HT1080 (cell line): ENCODE measurements around the gene CDCA7. TPM values are rescaled to one million over a fixed set of nuclear protein-coding genes. Genes with fewer than 3 reads are reported as not detected.
"Not testable (repeated sequence)": the region's sequence is repeated elsewhere in the genome, so short reads cannot be mapped to it uniquely, and the experiment has no call there.

ENCODE experiments used
- DNase-seq: peaks from one replicate; pipeline ENCODE4 v3.0.0-alpha.2; 2015; ENCODE audit warnings: low read depth
- total RNA-seq: library from RNA; depleted of rRNA; stranded (reverse); fragments of >200 nt; shearing (Covaris generic); gene quantifications from 2 replicates; pipeline ENCODE4 v1.2.3, GENCODE V29; 2014

CDCA7 gene
- total RNA-seq, 1 experiment from 2014 or later: 25.4 TPM

DNA sequence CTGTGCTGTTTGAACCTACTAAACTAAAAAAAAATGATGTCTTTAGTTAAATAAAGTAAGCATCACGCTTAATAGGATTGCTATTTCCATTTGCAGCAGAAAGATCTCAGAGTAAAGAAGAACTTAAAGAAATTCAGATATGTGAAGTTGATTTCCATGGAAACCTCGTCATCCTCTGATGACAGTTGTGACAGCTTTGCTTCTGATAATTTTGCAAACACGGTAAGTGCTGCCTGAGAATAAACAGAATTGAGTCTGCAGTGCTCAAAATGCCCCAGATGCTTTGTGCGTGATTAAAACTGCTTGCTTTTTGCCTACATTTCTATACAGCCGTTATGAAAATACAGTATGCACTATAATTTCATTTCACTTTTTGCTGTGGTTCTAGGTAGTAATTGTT, 3.9 kb downstream of the CDCA7 start:
- no peak for DNase-seq

DNA sequence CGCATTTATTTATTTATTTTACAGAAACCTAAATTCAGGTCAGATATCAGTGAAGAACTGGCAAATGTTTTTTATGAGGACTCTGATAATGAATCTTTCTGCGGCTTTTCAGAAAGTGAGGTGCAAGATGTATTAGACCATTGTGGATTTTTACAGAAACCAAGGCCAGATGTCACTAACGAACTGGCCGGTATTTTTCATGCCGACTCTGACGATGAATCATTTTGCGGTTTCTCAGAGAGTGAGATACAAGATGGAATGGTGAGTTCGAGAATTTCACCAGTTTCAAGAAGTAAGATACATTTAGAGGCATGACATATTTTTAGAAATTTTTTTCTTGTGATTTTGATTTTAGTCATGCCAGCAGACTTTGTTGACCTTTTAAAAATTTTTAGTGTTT, 4.6 kb downstream of the CDCA7 start:
- DNase-seq: peak; percentile 85

DNA sequence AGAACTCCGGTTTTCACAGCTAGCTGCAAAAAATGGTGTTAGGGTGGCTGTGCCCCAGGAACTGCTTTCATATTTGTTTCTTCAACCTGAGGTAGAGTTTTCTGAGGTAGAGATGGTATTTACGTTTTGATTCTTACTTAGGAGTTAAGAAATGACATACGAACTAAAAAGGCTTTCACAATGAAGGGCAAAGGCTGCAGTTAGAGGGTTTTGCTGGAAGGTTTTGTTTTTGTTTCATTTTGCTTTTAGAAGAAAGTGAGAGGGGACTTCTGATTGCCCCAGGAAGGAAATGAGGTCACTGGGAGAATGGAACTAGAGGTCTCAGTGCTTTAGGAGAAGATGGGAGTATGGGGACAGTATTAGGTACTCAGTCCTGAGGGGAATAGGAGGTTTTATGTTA, 15.5 kb downstream of the CDCA7 start:
- DNase-seq: no peak

DNA sequence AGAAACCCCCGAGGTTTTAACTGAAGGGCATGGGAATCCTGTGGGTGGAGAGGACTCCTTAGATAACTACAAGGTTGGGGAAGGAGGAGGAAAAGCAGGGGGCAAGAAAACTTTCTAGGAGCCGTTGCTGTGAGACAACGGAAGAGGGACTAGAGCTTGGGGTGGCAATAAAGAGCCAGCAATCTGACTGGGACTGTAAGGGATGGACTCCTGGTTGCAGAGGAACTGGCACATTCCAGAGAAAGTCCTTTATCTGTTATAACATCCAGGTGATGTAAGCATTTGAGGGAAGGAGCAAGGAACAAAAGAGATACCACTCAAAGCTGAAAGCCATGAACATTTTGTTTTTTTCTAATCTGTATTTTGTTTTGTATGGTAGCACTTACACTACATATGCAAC, 16.4 kb downstream of the CDCA7 start:
- no peak for DNase-seq

DNA sequence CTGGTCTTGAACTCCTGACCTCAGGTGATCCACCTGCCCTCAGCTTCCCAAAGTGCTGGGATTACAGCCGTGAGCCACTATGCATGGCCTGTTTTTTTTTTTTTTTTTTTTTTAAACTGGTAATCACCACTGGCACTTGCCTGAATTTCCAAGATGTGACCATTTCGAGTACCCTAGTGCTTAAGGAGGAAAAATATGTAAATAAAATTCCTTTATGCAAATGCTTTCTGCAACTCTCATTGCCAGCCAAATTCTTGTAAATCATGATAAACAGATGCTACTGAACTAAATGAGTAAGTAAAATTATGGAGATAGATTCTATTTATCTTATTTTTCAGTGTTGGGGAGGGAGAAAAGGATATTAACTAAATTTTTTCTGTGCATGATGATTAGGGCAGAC, 18.6 kb downstream of the CDCA7 start:
- DNase-seq: no peak

DNA sequence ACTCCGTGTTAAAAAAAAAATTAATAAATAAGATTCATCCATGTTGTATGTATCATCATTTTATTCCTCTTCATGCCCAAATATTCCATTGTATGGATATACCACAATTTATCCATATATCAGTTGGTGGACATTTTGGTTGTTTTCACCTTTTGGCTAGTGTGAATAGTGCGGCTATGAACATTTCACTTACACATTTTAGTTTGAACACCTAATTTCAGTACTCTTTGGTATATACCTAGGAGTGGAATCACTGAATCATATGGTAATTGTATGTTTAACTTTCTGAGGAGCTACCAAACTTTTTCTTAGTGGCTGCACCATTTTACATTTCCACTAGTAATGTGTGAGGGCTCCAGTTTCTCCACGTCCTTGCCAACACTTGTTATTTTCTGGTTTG, 20.0 kb downstream of the CDCA7 start:
- no peak for DNase-seq

DNA sequence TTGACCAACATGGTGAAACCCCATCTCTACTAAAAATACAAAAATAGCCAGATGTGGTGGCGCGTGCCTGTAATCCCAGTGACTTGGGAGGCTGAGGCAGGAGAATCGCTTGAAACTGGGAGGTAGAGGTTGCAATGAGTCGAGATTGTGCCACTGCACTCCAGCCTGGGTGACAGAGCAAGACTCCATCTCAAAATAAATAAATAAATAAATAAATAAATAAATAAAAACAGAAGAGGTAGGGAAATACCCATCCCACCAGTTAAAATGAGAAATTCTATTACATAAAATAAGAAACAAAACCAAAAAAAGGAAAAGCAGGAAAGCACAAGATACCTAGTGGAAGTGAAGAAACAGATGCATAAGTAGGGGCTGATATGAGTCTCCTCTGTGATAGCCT, 30.9 kb downstream of the CDCA7 start:
- not testable (repeated sequence) for DNase-seq

DNA sequence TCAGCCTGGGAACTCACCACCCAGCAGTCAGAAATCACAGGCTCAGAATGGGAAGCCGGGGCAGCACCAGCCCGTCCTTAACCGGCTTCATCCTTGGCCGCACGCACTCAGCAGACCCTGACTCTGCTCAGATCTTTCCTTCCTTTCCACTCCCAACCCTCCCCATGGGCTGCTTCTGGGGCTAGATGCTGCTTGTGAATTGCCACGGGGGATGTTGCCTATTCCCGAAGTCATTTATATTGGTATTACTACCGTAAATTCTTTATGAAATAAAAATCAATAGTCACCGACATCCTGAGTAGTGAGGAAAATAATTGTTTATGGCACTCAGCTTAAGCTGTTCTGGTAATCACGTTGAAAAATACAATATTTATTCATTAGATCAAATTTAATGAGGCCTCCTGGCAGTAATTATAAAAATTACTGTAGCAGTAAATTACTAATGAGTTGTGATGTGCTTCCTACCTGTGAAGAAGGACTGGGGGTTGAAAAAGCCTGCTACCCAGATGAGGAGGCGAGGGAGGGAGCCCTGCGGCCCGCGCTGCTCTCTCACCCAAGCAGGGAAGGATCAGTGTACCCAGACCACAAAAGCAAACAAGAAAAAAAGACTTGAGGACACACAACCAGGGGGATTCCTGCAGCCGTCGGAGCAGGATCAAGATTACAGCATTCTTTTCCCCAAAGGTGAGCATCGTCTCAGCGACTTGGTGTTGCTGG, 31.5 kb downstream of the CDCA7 start:
- no peak for DNase-seq

DNA sequence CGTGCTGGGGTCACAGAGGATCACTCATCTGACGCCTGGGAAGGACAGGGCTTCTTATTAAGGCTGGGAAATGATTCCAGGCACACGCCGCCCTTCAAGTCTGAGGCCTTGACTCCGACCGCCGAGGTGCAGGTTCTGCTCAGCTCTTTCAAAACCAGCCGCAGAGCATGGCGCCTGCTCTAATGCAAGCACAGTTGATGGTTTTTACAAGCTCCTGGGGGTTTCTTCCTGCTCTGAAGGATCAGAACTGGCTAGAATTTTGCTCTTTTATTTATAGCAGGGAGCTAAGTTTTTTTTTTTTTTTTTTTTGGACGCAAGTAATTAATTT, 32.0 kb downstream of the CDCA7 start:
- no peak for DNase-seq

DNA sequence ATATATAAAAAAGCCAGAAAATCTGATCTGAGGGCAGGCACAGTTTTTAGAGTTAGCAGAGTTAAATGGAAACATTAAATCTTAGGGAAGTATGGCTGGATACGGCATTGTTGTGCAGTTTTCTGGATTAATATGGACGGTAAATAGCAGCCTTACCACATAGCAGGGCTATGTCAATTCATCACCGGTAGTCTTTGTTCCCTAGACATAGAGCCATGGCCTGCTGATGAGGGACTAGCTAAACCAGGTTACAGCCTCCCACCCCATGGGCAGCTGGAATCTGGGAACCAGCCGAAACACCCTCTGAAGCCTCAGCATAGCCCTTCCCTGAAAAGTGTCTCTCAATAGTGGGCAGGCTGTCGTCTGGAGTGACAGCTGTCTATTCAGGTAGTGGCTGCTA, 32.4 kb downstream of the CDCA7 start:
- DNase-seq: no peak

DNA sequence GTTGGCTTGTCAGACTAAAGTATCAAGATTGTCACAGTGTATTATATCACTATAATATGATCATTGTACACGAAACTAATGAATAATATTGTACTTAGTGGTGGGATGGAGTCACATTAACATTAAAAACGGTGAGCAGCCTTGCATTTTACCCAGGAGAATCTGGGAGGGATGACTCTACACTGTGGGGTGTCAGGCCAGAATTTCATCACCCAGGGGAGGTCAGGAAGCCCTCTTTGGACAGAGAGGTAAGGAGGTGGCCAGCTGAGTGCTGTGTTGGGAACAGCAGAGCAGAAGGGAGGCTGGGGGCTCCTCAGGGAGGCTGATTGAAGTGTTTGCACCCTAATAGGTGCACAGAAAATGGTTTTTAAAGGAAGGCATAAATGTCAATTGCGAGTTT, 33.0 kb downstream of the CDCA7 start:
- DNase-seq: no peak

DNA sequence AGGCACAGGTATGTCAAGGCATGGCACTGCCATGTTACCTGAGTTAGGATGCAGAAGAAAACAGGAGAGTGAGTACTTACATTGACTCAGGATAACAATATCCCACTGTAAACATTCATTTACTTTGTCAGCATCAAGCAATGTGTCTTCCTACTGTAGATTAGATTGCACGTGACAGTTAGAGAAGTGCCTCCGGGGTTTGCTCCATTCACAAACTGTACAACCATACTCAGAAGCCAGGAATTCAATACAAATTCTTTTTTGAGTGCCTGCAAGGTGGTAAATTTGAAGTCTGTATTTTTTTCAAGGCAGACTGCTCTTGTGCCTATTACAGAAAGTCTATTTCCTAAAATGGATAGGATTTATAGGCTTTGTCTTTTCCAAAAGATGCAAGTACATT, 34.1 kb downstream of the CDCA7 start:
- DNase-seq: no peak

DNA sequence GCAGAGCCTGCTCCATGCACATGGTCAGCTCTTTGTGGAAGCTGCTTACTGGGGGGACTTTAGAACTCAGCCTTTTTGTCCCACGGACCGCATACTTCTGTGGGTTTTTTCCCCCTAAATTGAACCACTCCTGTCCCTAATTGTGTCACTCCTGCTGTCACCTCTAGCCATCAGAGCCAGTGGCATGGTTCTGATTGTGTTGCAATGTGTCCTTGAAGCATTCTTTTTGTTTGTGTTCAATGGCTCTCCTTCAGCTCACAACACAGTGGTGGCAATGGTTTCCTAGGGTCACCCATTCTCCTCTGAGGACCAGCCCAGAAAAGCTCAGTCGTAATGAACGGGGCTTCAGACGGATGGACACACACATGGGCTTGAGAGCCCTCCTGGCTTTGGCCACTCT, 35.4 kb downstream of the CDCA7 start:
- no peak for DNase-seq

DNA sequence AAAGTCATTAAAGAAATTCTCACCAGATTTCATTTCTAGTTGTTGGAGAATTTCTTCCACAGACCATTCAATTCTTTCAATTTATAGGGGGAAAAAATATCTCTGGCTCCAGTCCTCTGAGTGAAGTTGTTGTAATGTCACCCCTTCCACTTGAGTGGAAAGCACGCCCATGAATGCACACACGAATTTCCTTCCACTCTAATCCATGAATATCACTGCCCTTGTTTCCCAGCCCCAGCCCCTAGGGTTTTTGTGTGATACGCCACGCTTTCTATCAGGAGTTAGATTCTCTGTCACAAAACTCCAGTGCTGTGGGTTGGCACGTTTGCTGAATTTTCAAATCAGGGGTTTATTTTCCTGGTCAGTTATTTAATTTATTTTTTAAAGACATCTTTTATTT, 38.1 kb downstream of the CDCA7 start:
- no peak for DNase-seq

DNA sequence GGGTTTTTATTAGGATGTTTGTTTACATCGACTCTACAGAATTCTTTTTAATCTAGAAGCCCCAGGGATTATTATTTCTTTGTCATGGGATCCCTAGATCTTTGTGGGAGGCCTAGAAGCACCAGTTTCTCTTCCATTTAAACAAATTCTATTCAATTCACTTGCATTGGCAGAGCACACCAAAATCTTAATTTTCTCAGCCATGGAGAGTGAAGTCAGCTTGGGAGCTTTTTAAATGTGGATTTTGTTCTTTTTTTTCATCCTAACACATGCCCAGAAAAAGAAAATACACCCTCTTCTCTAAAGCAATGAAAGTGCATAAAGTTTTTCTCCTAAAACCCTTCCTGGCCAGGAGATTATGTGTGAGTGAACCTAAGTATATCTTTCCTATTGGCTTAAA, 38.5 kb downstream of the CDCA7 start:
- DNase-seq: no peak

DNA sequence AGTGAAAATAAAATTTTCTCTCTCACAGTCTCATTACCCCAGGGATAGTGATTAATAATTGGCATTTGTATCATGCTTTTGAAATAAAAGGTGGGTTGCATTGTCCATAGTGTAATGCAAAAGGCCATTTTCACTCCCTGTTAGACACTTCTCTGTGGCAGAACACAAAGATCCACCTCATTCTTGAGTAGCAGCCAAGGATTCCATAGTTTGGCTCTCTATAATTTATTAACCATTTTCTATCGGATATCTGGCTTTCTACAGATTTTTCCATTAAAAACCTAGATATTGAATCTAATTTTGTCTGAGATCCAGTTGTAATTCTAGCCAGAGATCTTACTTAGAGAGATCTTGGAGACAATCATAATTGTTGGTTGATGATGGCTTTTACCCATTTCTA, 39.0 kb downstream of the CDCA7 start:
- no peak for DNase-seq

DNA sequence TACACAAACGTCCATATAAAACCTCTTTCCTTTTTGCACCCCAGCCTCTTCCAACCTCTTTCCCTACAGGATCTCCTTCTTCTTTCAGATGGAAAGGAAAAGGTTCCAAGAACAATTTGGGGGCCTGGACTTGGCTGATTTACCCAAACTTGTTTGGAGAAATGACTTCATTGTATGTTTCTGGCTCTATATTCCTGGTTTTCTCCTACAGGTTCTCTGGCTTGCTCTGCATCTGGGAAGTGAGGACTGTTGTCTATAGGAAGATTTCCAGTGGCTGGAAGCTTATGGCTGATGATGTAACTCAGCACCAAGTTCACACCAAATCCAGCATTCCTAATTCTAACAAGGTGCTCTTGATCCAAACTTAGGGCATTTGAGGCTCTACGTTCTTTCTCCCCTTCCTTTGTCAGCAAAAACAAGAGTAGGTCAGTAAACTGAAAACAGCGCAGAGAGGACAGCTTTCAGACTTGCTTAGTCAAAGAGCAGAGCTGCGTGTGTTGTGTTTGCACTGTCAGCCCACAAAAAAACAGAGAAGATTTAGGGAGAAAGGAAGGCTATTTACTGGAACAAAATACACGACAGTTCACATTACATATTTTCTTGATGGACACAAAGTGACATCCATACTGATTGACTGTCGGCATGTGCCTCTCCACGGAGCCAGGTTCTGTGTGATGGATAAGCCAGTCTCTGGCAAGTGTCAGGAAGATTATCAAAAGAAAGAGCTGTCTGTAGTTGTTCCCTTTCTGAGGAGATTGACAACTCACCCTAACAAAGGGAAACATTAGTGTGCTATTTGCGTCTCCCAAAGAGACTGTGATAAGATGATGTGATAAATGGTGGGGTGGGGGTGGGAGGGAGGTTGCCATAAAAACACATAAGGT, 39.7 kb downstream of the CDCA7 start:
- no peak for DNase-seq

DNA sequence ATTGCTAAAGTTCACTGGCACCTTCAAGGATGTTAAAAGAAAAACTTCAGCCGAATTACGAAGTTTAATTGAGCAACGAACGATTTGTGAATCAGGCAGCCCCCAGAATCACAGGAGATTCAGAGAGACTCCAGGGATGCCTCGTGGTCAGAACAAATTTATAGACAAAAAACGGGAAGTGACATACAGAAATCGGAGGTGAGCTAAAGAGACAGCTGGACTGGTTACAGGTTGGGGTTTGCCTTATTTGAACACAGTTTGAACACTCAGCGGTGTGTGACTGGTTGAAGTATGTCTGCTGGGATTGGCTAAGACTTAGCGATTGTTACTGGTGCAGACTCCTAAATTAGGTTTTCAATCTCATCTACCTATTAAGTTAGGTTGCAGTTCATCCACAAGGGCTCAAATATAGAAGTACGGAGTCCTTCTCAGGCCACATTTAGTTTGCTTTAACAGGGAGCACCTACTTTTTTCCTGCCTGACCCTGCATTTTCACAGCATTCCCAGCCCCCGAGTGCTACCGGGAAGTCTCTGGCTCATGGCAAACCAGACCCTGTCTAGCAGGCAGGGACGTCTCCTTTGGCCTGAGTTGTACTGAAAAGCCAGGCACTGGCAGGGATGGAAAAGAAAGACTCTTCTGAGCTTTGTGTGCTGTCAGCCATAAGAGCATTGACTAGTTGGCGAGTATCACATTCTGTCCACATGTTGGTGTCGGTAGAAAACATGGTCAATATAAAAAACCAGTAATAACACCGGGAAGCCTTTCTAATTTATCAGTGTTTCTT, 41.1 kb downstream of the CDCA7 start:
- no peak for DNase-seq

DNA sequence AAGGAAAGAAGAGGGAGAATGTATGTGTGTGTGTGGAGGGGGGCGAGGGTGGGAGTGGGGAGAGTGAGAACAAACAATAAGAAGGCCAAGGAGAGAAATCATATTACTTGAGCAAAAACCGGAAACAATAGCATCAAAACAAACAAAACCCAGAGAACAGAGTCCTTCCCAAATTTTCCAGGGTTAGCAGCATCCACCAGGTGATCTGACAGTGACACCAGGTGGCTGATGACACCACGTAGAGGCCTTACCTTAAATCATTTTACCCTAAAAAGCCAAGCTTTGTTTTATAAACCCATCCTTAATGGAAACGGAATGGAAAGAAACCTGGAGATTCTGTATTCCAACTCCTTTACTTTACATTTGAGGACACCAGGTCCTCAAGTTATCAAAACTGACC, 42.9 kb downstream of the CDCA7 start:
- DNase-seq: no peak

DNA sequence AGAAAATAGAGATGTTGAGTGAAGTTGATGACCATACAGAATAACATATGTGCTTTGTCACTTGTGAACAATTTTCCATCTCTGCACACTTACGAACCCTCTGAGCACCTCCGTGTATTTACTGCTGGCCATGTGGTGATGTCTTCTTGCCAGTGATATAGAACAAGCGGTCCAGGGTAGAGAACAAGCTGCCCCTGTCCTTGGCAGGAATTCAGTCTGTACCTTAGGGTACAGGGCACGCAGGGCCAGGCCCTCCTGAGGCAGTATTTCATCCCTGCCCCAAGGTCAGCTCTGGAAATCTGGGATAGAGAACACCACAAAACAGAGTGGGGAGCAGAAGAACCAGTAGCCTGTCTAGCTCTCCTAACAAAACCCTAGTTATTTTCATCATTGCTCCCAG, 44.6 kb downstream of the CDCA7 start:
- DNase-seq: no peak

DNA sequence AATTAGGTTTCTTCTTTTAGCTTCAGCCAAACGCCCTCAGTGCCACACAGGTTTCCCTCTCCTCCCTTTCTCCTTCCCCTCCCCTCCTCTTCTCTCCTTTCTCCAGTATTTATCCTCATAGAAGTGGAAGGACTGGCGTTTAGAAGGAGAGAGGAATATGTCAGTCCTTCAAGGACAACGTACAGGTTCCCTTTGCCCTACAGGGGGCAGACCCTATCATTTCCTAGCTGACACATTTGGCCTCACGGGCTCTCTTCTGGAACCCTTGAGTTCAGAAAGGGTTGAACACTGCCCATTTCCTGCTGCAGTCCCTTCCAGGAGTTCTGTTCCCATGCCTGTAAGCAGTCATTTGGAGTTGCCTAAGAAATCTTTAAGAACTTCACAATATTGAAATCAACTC, 46.1 kb downstream of the CDCA7 start:
- peak; percentile 42 for DNase-seq

DNA sequence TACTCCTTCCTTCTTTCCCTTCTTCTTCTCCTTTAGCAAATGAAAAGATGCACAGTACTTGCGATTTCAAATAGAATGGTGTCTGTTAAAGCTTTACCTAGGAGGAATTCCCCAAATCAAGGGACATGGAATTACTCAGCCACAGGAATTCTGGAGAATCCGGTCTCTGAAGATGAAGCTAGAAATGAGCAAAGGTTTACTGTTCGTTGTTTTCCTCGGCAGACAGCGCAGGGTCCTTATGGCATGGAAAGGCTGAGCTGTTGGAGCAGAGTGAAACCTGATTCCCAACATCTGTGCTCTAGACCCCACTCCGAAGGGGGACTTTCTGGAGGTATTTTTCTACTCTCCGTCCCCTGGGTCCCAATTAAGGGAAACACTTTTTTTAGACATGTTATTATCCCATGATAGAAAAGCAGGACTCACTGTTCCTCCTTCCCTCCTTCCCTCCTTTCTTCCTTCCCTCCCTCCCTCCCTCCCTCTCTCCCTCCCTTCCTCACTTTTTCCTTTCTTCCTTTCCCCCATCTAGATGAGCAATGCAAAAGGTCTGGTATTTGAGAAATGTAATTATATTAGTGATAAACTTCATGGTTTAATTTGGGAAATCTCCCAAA, 47.1 kb downstream of the CDCA7 start:
- DNase-seq: peak; percentile 38
